GM21381 (cell line): ENCODE data around the gene COL20A1.
"Not testable (repeated sequence)": the region's sequence is repeated elsewhere in the genome, so short reads cannot be mapped to it uniquely, and the experiment has no call there.

Experiments used
- ATAC-seq: cut with Tn5 transposase; IDR thresholded peaks from one replicate; pipeline ENCODE4 v1.9.1; 2021; ENCODE audit warnings: mild to moderate bottlenecking, moderate library complexity; ENCODE audit not compliant: unreplicated experiment

COL20A1 gene

GRCh38 chr20:63369724-63370617, 77.0 kb downstream of the COL20A1 start:
- ATAC-seq: no peak

DNA sequence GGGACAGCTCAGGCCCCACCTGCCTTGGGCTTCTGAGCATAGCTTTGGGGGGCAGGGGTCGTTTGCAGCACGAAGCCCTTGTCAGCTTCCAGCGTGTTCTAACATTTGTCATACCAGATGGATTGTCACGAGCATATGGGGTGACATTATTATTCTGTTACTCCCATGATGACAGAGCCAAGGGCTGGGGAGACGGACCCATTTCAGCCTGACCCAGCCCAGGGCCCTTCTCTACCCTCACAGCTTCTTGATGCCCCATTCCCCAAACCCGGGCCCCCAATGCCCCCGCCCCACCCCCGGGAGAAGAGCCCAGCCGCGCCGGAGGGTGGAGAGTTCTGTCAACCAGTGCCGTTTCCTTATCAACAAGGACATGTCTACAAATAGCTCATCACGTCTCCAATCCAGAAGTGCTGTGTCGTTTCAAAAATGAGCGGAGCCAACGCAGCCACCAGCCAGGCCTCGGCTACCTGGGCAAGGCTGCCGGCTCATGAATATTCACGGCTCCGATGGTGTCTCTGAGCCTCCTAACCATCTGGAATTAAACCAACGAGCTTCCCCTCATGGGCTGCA, 77.7 kb downstream of the COL20A1 start:
- ATAC-seq: no peak

- no peak for ATAC-seq
Measured at GRCh38 chr20:63371291-63371865, 78.4 kb downstream of the COL20A1 start.

DNA sequence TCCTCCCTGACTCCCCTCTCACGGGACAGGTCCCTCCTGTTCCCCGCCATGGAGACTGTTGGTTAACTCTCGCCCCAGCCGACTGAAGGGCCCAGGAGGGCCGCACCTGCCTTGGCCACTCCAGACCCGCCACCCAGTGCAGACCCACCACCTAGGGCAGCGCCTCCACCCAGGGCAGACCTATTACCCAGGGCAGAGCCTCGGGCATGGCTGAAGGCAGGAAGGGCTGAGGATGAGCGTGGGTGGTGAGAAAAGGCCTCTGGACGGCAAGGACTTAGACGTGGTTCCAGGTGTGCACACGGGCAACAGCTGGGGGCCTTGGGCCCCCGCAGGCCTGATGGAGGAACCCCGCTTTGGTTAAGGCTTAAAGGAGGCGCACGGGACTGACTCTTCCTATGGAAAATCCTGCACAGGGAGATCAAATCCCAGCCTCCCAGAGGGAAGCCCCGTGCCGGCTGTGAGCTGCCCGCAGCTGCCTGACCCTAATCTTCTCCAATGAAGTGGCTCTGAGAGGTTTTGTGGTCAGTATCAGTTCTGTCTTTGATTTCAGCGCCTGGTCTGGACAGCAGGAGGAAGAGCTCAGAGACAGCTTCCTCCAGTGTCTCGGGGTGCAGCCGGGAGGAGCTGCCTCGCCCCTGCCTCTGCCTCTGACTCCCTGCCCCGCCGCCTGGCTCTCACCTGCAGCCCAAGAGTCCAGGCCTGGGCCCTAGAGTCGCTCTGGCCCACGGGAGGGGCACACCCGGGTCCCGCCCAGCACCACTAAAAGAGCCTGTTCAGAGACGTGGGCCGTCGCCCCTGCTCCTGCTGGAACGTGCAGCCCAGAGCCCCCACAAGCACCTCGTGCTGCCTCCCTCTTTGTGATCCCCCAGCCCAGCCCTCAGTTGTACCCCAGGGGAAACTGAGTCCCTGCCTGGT, 80.2 kb downstream of the COL20A1 start:
- ATAC-seq: no peak

DNA sequence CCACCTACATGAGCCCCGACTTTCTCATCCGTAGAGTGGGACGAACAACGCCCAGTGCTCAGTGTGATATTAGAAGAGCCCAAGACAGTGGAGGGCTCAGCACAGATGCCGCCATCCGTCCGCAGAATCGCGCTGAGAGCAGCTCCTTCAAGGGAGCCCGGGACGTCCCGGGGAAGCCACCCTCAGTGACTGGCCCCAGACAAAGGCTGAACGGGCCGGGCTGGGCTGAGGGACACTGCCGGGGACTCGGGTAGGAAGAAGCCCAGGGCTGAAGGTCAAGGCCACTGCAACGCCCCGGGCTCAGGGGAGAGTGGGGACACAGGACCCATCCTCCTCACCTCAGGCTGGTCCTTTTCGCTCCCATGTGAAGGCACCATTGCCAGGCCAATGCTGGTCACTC, 81.0 kb downstream of the COL20A1 start:
- ATAC-seq: no peak

GRCh38 chr20:63374504-63374903, 81.5 kb downstream of the COL20A1 start:
- ATAC-seq: no peak

GRCh38 chr20:63375438-63375837, 82.5 kb downstream of the COL20A1 start:
- ATAC-seq: no peak

- ATAC-seq: no peak
Measured at GRCh38 chr20:63376283-63377250, 83.6 kb downstream of the COL20A1 start.

DNA sequence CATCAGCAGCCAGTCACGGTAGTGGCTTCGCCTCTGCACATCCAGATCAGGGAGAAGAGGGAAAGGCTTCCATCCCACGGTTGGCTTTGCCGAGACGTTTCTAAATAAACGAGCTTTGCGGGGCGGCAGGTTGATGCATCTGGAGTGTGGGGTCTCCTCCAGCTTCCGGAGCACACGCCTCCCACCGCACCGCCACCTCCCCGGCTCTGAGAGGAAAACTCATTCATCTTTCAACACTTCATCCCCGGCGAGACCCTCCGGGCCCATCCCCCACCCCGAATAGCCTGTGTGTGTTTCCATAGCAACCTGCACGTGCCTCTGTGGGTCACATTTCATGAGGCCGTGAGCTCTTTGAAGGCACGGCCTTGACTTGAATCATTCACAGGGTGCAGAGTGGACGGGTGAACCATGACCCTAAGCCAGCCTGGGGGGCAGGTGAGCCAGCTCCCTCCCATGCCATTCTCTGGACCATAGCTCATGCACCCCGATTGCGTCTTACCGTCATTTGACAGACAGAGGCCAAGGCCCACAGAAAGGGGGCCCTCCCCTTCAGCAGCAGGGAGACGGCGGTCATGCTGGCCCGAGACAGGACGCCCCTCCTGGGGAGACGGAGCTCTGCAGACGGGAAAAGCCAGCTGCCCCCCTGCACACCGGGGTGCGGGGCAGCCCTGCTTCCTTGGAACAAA, 84.4 kb downstream of the COL20A1 start:
- ATAC-seq: no peak

DNA sequence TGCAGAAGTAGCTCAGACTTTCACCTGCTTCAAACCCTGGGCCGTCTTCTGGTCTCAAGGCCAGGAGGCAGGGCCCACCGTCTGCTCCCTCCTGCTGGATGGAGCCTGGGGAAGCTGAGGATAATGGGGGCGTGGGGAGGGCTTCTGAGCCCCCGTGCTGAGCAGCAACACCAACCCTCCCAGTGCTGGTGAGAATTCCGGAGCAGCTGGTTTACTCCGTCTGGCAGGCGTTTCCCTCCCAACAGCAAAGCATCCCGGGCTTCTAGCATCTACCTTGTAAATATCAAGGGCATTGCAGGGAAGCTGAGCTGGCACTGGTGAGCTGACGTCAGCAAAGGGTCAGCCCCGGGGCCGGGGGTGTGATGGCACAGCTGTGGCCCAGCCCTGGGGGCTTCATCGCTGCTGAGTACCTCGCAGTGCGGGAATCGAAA, 85.0 kb downstream of the COL20A1 start:
- no peak for ATAC-seq

- ATAC-seq: no peak
Measured at GRCh38 chr20:63378626-63379025, 85.6 kb downstream of the COL20A1 start.

DNA sequence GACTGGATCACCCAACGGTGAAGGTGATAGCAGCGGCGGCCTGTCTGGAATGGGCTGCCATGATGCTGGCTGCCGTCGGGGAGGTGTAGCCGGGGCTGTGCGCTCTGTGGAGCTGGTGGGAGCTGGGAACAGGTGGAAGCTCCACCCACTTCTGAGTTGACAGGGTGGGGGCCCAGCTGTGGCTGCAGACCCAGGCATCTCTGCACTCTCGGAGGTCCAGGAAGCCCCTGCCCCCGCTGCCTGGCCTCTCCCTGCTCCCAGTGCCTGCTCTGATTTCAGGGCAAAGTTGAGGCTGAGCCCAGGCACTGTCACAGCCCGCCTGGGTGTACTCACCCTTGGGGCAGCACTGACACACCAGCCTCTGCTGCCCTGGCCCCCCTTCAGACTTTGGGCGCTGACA, 86.3 kb downstream of the COL20A1 start:
- no peak for ATAC-seq

DNA sequence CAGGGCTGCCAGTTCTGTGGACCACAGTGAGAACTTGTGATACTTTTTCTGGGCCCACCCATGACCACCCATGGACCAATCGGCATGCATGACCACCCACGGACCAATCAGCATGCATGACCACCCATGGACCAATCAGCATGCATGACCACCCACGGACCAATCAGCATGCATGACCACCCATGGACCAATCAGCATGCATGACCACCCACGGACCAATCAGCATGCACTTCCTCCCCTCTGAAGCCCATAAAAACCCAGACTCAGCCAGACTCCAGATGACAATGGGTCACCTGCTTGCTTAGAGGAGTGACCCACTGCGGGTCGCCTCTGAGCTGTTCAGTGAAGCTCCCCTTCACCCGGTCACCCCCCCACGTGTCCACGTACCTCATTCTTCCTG, 86.9 kb downstream of the COL20A1 start:
- not testable (repeated sequence) for ATAC-seq

GRCh38 chr20:63380346-63380870, 87.4 kb downstream of the COL20A1 start:
- no peak for ATAC-seq

GRCh38 chr20:63381781-63382431, 88.9 kb downstream of the COL20A1 start:
- no peak for ATAC-seq

- no peak for ATAC-seq
Measured at GRCh38 chr20:63382551-63383300, 89.7 kb downstream of the COL20A1 start.

DNA sequence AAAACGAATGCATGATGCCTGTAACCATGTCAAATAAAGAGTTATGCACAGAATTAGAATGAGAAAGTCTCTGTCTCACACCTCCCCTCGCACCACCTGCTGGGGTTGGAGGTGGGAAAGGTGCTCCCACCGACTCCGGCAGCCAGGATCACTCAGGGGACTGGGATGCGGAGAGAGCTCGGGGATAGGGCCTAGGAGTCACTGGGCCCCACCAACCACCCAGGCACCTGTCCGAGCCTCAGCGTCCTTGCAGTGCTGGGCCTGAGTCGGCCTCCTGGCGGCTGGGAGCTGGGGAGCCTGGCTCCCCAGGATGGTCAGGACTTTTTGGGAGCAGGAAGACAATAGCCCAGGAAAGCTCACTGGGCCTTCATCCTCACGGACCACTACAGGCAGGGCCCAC, 90.6 kb downstream of the COL20A1 start:
- ATAC-seq: no peak

DNA sequence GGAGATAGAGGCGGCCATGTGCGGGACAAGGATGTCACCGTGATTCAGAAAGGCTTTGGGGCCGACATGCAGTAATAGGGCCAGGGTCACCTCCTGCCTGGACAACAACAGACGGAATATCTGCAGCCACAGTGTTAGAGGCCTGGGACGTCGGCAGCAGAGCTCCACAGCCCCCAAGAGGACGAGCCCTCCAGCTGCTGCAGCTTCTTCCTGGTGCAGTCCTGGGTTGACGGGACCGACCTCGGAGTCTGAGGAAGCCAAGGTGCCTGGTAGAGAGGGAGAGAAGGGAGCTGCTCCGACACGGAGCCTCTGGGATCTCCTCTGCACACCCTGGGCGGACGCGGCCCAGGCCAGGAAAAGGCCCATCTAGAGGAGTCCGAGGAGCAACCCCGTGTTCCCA, 91.3 kb downstream of the COL20A1 start:
- ATAC-seq: no peak
